CD14-positive monocyte (primary cell): ENCODE results near the gene SMARCA4. TPM values are rescaled to one million over a fixed set of nuclear protein-coding genes. Genes with fewer than 3 reads are reported as not detected.
A peak's percentile ranks its signal among the peaks of the same experiment; 100 is the strongest.

Experiments
- DNase-seq, 3 donors: peaks; one replicate each; pipeline ENCODE4 v3.0.0-alpha.2; 2011 to 2022
- H2AFZ ChIP-seq: 2 replicates; pipeline ENCODE4 v1.6.0; 2012; ENCODE audit warnings: mild to moderate bottlenecking, low read depth, low read length, inconsistent platforms; ENCODE audit not compliant: insufficient read depth, poor library complexity, severe bottlenecking
- H3K27ac ChIP-seq, 2 donors: 1 replicate in 1 of 2; 2 replicates in 1 of 2; pipeline ENCODE4 v1.5.1; 2012 to 2013; ENCODE audit warnings: low read length in 2 of 2, control low read depth in 1 of 2, inconsistent platforms in 1 of 2, low read depth in 1 of 2, mild to moderate bottlenecking in 1 of 2
- H3K27me3 ChIP-seq, 2 donors: one replicate each; pipeline versions ENCODE4 v1.6.0 to v1.6.1; 2011 to 2013; ENCODE audit warnings: low read length in 2 of 2; ENCODE audit not compliant: control insufficient read depth in 2 of 2, insufficient read depth in 2 of 2
- H3K36me3 ChIP-seq, 2 donors: replicated peaks in 1 of 2; 1 replicate in 1 of 2; 2 replicates in 1 of 2; pipeline versions ENCODE4 v1.5.1 to v1.6.1; 2012 to 2013; ENCODE audit warnings: low read length in 2 of 2, control low read depth in 1 of 2, inconsistent platforms in 1 of 2, mild to moderate bottlenecking in 1 of 2; ENCODE audit not compliant: insufficient read depth in 2 of 2, control insufficient read depth in 1 of 2
- H3K4me1 ChIP-seq, 2 donors: 1 replicate in 1 of 2; 2 replicates in 1 of 2; pipeline versions ENCODE4 v1.5.1 to v1.6.1; 2012 to 2013; ENCODE audit warnings: low read length in 2 of 2, control low read depth in 1 of 2, inconsistent platforms in 1 of 2, mild to moderate bottlenecking in 1 of 2, moderate library complexity in 1 of 2; ENCODE audit not compliant: insufficient read depth in 2 of 2, control insufficient read depth in 1 of 2
- H3K4me2 ChIP-seq: replicated peaks from 2 replicates; pipeline ENCODE3; 2012; ENCODE audit warnings: low read length, moderate library complexity, mild to moderate bottlenecking; ENCODE audit not compliant: poor library complexity, severe bottlenecking; ENCODE audit errors: extremely low read depth
- H3K4me3 ChIP-seq, 3 experiments: fragments of 200-600 bp in 1 of 3; sonication (generic) in 1 of 3; replicated peaks in 1 of 3; 1 replicate in 2 of 3; 2 replicates in 1 of 3; pipeline ENCODE4 v1.5.1; 2011 to 2013; ENCODE audit warnings: low read length in 3 of 3, mild to moderate bottlenecking in 3 of 3, control low read depth in 2 of 3, low read depth in 2 of 3, inconsistent platforms in 1 of 3, moderate library complexity in 1 of 3
- H3K79me2 ChIP-seq: 2 replicates; pipeline ENCODE4 v1.6.0; 2012; ENCODE audit warnings: mild to moderate bottlenecking, control low read depth, inconsistent platforms, low read length, moderate library complexity; ENCODE audit not compliant: insufficient read depth
- H3K9ac ChIP-seq: 2 replicates; pipeline ENCODE4 v1.6.0; 2017; ENCODE audit warnings: low read length, mild to moderate bottlenecking; ENCODE audit not compliant: insufficient read depth, poor library complexity, severe bottlenecking
- H3K9me3 ChIP-seq, 2 donors: replicated peaks in 1 of 2; 1 replicate in 1 of 2; 2 replicates in 1 of 2; pipeline versions ENCODE4 v1.5.1 to v1.6.1; 2012 to 2013; ENCODE audit warnings: low read length in 2 of 2, control low read depth in 1 of 2; ENCODE audit not compliant: control insufficient read depth in 1 of 2, insufficient read depth in 1 of 2
- H4K20me1 ChIP-seq: 2 replicates; pipeline ENCODE4 v1.6.0; 2012; ENCODE audit warnings: mild to moderate bottlenecking, low read length, control low read depth, moderate library complexity; ENCODE audit not compliant: insufficient read depth
- H3K27ac Mint-ChIP-seq, 7 donors: one replicate each; pipeline ENCODE4 v1.8.0; 2020; ENCODE audit warnings: mild to moderate bottlenecking in 7 of 7, mixed read lengths in 7 of 7, moderate library complexity in 6 of 7, inconsistent platforms in 2 of 7
- H3K27me3 Mint-ChIP-seq, 3 donors: one replicate each; pipeline ENCODE4 v1.8.0; 2021 to 2022; ENCODE audit warnings: low read depth in 3 of 3, mild to moderate bottlenecking in 3 of 3, mixed read lengths in 3 of 3, moderate library complexity in 3 of 3, inconsistent platforms in 1 of 3
- H3K36me3 Mint-ChIP-seq, 2 donors: one replicate each; pipeline ENCODE4 v1.8.0; 2020; ENCODE audit warnings: mixed read lengths in 2 of 2, inconsistent platforms in 1 of 2, mild to moderate bottlenecking in 1 of 2
- H3K4me1 Mint-ChIP-seq: one replicate; pipeline ENCODE4 v1.8.0; 2020; ENCODE audit warnings: mild to moderate bottlenecking, mixed read lengths
- H3K4me3 Mint-ChIP-seq, 2 donors: one replicate each; pipeline ENCODE4 v1.8.0; 2020; ENCODE audit warnings: mild to moderate bottlenecking in 2 of 2, mixed read lengths in 2 of 2, moderate library complexity in 1 of 2
- H3K9me3 Mint-ChIP-seq, 7 donors: one replicate each; pipeline ENCODE4 v1.8.0; 2020 to 2022; ENCODE audit warnings: mixed read lengths in 7 of 7, mild to moderate bottlenecking in 6 of 7, moderate library complexity in 6 of 7, inconsistent platforms in 2 of 7
- WGBS: methylation state at CpG from one replicate; pipeline ENCODE4 v1.1.5; 2013; ENCODE audit warnings: missing lambda C conversion rate; ENCODE audit not compliant: insufficient coverage; 5-methylcytosine and 5-hydroxymethylcytosine counted together
- intact Hi-C, 2 donors: fragments of 100-400 bp; cut with micrococcal nuclease; formaldehyde crosslinking; loops; one replicate each; pipeline versions ENCODE4 v1.15.0 to v1.15.1; 2023
- polyA plus RNA-seq, 3 donors: library from polyadenylated mRNA; depleted of rRNA in 1 of 3; unstranded in 2 of 3; stranded (reverse) in 1 of 3; fragments of 300-500 nt in 2 of 3; fragments of >200 nt in 1 of 3; fragmentation: Illumina TruSeq in 2 of 3; gene quantifications; 1 replicate in 2 of 3; 2 replicates in 1 of 3; pipeline ENCODE4 v1.2.3, GENCODE V29; 2012 to 2021
- TF ChIP-seq, protein P1 (sequence below): fragments of 200-600 bp; IDR thresholded peaks from one replicate; pipeline ENCODE4 v1.8.0; 2022; ENCODE audit warnings: antibody characterized with exemption, mild to moderate bottlenecking

SMARCA4 gene
- polyA plus RNA-seq, 3 donors: 5.1 to 53.3 (median 7.0) TPM

GRCh38 chr19:11021760-11022144 lies 60.9 kb downstream of the SMARCA4 start:
- no peaks in the 10 kb centered on the region for H3K4me1 ChIP-seq
- peaks cover 93 to 98% of the 10 kb centered on the region in 2 donors for H3K36me3 ChIP-seq
- no peaks in the 10 kb centered on the region for H4K20me1 ChIP-seq
- Mint-ChIP-seq H3K27me3 (no peaks in the 10 kb centered on the region), H3K9me3 (no peaks in the 10 kb centered on the region), H3K27ac (peak overlapping the region in 2 of 7 donors; percentile 63 to 72), H3K36me3 (peaks cover 90 to 99% of the 10 kb centered on the region in 2 donors), H3K4me1 (no peaks in the 10 kb centered on the region), H3K4me3 (no peak overlapping the region)
- H3K9ac ChIP-seq: no peak overlapping the region
- no peak for DNase-seq
- TF ChIP-seq, protein P1, sequence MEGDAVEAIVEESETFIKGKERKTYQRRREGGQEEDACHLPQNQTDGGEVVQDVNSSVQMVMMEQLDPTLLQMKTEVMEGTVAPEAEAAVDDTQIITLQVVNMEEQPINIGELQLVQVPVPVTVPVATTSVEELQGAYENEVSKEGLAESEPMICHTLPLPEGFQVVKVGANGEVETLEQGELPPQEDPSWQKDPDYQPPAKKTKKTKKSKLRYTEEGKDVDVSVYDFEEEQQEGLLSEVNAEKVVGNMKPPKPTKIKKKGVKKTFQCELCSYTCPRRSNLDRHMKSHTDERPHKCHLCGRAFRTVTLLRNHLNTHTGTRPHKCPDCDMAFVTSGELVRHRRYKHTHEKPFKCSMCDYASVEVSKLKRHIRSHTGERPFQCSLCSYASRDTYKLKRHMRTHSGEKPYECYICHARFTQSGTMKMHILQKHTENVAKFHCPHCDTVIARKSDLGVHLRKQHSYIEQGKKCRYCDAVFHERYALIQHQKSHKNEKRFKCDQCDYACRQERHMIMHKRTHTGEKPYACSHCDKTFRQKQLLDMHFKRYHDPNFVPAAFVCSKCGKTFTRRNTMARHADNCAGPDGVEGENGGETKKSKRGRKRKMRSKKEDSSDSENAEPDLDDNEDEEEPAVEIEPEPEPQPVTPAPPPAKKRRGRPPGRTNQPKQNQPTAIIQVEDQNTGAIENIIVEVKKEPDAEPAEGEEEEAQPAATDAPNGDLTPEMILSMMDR: no peak
- 99% methylated on average over 15 of the region's 15 CpGs for WGBS
- intact Hi-C loops: no loop called here
- no peak overlapping the region for H3K4me2 ChIP-seq
- H3K9me3 ChIP-seq: no peaks in the 10 kb centered on the region
- H3K27ac ChIP-seq: no peak overlapping the region
- H3K4me3 ChIP-seq: no peak overlapping the region
- H3K79me2 ChIP-seq: no peaks in the 10 kb centered on the region
- no peak overlapping the region for H2AFZ ChIP-seq
- no peaks in the 10 kb centered on the region for H3K27me3 ChIP-seq

DNA sequence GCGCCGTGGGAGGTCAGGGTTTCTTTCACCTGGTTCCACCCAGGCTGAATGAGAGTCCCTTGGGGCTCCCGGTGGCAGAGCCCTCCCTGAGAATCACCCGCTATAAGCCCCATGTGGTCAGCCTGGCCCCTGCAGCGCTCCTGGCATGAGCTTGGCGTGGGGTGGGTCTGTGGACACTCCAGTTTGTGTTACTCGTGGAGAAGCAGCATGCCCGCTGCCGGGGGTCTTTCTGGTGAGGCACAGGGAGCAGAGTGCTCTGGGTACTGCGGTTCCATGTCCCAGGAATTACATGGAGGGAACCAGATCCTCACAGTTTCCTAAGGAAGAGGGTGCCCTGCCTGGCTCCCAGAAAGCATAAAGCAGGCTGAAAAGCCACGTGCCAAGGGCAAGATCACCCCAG lies 62.2 kb downstream of the SMARCA4 start:
- Histone ChIP-seq H3K27ac (no peak overlapping the region), H3K27me3 (no peaks in the 10 kb centered on the region), H4K20me1 (no peaks in the 10 kb centered on the region), H3K36me3 (peaks cover 93 to 98% of the 10 kb centered on the region in 2 donors), H3K79me2 (no peaks in the 10 kb centered on the region), H3K4me2 (no peak overlapping the region), H3K4me3 (no peak overlapping the region), H2AFZ (no peak overlapping the region), H3K4me1 (no peaks in the 10 kb centered on the region), H3K9me3 (no peaks in the 10 kb centered on the region), H3K9ac (no peak overlapping the region)
- 97% methylated on average over 6 of the region's 11 CpGs for WGBS
- H3K27me3 Mint-ChIP-seq: no peaks in the 10 kb centered on the region
- no peaks in the 10 kb centered on the region for H3K9me3 Mint-ChIP-seq
- H3K4me3 Mint-ChIP-seq: no peak overlapping the region
- no peaks in the 10 kb centered on the region for H3K4me1 Mint-ChIP-seq
- intact Hi-C loops: no loop called here
- H3K27ac Mint-ChIP-seq: no peak overlapping the region
- DNase-seq: no peak
- TF ChIP-seq, protein P1: no peak
- peaks cover 90 to 99% of the 10 kb centered on the region in 2 donors for H3K36me3 Mint-ChIP-seq
